Colon (tissue), 2 donors: ENCODE results near the gene HOXA4.

Experiments
- FAIRE-seq: peaks from 2 replicates; lab custom pipeline; 2012; peaks lifted over from hg19 to GRCh38; lab: Jason Lieb, UNC
- donor health status: control.
- donor health status: control.

HOXA4 gene

DNA sequence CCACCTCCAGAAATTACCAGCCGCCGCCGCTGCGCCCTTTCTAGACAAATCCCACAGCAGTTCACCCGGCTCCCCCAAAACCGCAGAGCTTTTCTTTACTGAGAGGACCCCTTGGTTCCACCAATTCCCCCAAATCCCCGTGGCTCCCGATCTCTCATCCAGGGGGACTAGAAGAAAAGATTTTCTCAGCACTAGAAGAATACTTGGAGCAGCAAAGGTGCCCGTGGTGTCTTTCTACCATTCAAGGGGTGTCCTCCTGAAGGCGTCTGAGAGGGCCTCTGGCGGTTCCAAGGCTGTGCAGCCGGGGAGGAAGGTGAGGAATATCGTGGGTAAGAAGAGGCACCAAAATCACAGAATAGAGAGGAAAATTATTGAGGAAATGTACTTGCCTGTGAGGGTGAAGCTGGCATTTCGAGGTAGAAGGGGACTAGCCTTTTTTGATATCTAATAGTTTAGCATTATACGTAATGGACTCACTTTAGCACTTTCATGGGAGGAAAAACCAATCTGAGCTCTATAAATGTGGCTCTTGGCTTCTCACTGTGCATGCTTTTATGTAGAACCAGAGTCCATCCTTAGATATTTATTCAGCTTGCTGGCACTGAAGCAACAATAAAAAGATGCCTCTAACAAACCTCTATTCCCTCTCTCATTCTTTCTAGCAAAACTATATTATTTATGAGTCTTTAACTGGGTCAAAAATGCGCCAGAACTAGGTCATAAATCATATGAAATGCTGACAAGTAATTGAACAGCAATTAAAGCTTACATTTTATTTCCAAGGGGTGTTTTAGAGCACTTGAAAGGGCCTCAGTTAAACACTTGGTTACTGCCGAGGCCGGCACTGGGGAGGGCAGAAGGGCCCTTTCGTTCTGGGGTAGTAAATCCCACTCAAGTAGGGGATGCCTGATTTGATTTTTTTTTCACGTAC, 14.3 kb downstream of the HOXA4 start:
- no peak for FAIRE-seq

DNA sequence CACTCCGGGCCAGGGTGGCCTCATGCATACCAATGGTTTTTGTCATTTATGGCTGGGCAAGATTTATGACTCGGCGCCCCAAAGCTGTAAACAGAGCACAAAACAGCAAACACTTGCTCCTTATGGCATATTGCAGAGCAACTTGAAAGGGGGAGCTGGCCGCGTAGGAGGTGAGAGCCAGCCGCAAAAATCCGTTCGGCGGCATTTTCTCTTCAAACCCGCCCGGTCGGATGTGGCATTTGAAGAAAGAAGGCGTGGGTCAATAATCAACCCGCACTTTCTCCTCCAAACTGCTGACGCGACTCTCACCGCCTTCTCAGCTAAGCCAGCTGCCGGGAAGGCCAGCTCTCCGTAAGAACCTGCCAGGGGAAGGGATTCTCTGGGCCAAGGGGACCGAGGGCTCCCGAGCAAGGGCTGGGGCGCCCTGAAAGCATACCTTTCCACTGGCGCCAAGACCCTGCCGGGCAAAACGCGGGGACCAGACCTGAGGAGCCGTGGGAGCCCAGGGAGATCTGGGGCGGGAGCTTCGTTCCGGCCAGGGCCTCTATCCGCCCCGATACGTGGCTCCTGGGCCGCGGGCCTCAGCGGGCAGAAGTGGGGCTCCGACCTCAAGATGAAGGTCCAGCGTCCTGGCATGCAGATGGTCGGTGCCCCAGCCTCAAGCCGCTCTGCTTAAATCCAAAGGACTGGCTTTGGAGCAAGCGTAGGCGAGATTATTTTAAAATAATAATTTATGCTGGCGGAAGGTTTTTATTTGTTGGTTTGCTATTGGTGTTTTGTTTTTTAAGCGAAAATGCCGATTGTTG, 15.1 kb downstream of the HOXA4 start:
- FAIRE-seq: no peak

DNA sequence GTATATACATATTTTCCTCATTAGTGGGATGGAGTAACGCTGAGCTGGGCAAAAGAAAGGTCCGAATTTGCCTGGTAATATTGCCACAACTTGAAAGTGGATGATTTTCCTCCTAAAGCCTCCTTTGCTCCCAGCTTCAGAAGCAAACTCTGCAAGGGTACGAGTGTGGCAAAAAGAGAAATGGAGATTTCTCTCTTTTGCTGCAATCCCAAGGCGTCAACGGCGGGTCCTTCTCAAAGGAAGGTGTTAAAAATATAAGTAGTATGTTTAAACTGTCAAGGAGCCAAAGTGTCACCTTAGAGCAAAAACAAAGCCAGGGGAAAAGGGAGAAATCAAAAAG, 15.7 kb downstream of the HOXA4 start:
- FAIRE-seq: no peak

DNA sequence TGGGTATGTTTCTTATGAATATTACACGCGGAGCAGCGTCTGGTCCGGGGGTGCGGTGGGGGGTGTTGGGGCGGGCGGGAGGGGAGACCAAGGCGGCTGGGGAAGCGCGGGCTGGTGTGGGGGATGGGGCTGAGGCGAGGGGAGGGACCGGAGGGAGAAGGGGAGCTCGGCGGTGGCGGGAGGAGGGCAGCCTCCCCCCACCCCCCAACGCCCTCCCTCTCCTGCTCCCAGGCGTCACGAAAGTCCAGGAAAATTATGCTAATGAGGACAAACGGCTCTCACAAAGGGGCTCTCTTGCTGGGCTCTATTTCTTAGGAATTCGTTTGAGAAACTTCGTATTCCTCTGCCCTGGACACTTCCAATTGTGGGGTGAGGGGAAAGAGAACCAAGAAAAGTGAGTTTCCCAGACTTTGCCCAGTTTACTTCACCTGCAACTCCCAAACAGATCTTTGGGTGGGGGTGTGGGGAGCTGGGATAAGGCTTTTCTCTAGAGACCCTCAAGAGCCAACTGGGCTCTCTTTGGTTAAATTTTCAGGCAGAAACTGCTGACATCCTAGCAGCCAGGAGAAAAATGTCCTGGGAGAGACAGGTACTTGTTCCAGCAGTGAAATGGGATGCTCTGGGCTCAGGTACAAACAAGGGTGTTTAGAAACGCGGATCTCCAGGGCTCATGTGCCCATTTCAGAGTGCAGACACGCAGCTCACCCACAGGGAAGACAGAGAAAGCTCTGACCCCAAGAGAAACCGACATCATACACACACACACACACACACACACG, 16.4 kb downstream of the HOXA4 start:
- no peak for FAIRE-seq

DNA sequence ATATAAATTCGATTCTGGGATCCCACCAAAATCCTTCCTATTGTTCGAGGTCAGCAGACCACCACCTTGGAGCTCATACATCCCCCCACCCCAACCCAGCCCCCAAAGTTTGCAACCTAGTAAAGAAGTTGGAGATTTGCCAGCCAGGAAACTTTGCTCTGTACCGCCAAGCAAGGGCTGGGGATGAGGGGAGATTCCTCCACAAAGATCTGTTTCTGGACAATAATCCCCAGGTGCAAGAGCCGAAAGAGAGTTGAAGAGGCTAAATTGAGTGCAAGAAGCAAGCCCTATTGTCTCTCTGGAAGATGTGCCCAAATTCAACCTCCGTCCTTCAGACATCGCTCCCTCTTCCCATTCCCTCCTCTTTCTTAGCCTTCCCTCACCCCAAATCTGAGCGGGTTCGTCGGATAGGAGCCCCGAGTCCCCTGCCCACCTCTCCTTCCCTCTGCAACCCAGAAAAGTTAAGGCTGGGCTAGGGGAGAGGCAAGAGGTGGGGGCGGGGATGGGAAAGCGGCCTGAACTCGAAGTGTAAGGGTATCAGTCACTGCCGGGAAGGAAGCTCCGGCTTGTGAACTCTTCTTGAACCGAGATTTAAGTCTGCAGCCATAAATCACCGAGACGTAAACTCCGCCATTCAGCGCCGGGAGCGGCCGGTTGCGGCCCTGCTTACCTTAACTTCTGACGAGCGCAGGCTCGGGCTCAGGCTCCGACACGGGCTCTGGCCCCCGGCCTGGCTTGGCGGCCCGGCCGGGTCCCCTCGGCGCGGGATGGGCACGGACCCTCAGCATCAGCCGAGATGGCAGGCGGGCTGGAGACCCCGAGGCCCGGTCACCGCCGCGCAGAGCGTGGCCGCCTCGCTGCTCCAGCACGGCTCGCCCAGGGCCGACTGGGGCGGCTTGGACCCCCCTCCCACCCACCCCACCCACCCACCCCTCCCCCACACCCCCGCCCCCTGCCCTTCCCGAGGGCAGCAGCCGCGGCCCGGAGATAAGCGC, 17.3 kb downstream of the HOXA4 start:
- FAIRE-seq: no peak

DNA sequence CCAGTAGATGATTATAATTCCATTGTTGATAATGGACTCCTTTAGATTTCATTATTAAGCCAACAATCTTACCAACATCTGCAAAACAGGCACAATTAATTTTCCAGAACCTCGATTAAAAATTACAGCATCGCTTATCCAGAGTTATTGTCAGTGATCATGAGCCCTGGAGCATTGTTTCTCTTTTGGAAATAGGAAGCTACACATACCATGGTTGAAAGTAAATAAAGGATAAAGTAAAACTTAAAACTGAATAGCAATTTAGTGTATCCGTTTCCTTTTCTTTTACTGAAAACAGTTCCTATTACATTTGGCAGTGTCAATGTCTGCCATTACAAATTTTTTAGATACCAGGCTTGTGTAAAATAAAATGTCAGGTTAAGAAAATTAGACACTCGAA, 18.2 kb downstream of the HOXA4 start:
- no peak for FAIRE-seq

DNA sequence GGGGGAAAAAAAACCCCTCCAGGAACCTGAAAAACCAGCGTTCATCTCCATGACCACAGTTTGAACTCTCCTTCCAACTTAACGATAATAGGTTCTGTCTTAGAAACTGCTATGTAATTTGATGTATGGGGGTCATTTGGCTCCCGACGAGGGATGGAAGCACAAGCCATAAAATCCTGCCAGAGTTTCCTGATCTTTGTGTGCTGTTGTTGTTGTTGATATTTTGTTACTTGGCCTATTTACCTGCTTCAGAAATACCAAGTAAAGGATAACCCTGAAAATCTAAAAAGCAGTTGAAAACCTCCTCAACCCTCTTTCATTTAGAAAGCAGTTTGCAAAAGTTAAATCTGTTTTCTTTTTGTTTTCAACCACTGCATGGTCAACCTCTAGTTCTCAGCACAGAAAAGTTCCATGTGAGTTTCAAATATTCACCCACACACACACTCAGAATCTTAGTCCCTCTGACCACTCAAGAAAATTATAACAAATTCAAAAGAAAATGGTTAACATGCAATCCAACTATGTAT, 18.7 kb downstream of the HOXA4 start:
- FAIRE-seq: no peak

DNA sequence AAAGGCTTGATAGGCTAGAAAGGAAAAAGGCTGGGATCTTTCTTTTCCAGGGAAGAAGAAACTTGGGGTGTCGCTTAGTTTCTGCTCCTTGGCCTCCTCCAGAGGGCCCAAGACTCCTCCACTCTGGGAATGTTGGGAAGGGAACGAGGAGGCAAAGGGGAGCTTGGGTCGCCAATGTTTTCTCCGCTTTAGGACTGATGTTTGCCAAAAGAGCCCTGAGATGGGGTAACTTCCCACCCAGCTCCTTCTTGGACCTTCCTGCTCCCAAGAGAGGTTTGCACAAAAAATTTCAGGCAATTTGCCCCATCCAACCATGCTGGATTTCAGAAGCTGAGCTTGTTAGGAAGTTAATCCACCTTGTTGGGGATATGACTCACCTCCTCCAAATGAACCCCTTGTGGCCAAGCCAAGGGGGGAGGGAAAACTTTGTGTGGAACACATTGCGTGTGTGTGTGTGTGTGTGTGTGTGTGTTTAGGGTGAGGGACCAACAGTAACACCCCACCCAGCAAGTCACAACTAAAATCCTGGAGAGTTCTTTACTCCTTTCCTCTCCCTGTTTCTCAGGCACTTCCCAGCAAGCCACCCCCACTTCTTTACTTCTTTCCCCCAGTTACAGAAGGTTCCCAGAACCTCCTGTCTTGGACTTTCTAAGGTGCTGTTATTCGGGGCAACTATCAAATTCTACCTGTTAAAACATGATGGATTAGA, 19.4 kb downstream of the HOXA4 start:
- FAIRE-seq: no peak

DNA sequence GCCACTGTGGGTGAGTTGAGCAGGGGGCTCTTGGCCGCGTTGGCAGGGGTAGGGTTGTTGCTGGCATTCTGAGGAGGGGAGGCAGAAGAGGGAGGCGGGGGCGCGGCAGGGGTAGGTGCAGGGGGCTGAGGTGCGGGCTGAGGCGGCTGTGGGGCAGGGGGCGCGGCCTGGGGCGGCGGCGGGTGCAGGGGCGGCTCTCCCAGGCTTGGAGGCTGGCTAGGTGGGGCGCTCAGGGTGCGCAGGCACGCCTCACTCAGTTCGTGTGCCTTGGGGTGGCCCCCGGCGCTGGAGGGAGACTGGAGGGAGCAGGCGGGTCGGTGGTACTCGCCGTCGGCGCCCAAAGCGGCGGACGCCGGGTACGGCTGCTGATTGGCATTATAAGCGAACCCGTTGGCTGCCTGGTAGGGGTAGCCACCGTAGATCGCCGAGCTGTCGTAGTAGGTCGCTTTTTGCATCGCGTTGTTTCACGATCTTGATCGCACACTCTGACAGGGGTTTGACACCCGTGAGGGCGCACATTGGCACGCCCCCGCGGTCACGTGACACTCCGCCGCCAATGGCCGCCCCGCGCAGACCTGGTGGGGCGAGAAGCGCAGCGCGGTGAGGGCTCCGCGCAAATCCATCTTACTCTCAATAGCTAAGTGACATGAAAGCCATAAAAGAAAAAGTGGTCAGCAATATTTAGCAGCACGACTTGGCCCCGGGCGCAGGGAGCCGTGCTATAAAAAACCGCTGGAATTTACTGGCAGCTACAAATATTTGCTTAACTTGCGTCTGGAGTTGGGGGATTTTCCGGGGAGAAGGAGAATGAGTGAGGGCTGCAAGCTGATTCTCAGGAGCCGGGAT, 20.1 kb downstream of the HOXA4 start:
- FAIRE-seq: no peak

DNA sequence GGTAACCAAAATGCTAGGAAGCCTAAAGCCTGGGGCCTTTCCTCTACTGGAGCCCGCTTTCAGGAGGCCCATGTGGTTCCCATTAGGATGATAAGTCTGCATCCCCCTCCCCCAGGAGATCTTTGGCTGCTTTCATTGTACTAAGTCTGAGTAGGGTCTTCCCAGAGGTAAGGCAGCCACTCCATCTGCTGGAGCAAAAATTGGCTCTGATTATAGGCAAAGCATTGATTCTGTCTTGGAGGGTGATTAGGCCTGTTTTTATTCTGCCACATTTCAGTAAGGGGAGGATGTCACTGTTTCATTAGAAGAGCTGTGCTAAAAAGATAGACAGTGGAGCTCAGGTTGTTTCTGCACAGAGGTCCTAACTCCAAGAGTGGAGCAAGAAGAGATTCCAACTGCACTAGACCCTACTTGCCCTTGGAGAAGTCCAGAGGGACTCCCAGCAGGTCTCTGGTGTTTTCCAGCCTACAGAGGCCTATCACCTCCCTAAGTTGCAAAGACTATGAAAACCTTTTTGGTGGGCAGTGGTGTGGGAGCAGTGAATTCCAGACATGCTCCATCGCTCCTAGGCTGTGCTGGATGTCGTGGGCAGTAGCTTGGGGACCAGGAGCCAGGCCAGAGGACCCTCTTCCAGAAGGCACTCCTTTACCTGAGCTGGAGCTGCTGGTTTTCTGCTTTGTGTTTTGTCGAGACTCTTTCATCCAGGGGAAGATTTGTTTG, 20.9 kb downstream of the HOXA4 start:
- FAIRE-seq: no peak

DNA sequence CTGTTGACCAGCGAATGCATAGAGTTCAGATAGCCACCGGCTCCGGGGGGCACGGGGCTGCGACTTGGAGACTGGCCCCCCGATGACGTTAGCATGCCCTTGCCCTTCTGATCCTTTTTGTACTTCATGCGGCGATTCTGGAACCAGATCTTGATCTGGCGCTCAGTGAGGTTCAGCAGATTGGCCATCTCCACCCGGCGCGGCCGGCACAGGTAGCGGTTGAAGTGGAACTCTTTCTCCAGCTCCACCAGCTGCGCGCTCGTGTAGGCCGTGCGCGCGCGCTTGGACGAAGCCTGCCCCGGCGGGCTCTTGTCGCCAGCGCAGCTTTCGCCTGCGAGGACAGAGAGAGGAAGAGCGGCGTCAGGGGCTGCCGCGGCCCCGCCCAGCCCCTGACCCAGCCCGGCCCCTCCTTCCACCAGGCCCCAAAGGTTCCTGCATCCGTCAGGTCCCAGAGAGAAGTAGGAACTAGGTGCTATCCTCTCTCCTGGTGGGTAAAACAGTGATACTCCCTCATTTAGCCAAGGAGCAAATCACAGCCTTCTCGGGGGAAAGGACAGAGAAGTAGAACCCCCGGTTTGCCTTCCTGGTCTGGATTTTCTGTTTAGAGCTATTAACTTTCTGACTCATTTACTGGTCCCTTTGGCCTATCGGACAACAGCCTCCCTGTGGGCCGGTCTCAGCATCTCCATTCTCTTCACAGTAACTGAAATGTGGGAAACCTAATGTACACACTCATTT, 22.0 kb downstream of the HOXA4 start:
- FAIRE-seq: no peak

DNA sequence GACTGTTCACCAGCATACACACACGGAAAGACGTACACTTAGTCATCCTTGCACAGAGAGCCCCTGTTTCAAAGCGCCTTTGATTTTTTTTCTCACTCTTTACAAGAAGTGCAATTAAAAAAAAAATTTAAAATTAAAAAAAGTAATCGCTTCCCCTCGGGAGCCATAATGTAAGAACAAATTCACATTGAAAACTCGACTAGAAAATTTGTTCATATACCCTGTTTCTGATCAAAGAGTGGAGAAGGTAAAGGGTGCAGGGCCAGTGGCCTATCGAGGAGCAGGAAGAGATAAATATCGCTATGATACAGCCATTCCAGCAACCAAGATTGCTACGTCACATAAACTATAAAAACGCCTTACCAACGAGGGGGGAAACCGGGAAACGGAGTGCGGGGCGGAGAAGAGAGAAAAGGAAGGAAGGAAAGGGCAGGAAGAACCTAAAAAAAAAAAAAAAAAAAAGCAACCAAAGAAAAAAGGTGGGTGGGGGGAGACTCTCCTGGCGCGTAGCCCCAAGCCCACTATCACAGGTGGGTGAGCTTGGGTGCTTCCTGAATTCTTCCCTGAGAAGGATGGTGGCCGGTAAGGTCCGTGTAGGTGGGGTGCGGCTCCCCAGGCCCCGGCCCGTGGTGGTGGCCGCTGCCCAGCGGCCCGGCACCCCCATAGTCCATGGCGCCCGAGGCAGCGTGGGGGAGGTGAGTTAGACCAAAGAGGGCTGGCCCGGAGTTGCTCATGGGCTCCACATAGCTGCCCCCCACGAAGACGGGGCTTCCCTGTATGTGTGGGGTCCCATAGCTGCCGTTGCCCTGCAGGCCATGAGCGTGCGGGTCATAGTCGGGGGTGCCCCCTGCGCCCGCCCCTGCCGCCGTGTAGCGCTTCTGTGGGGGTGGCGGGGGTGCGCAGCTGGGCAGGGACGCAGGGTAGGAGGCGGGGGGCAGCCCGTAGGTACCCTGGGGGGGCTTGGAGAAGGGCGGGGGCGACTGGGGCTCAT, 22.9 kb downstream of the HOXA4 start:
- no peak for FAIRE-seq

DNA sequence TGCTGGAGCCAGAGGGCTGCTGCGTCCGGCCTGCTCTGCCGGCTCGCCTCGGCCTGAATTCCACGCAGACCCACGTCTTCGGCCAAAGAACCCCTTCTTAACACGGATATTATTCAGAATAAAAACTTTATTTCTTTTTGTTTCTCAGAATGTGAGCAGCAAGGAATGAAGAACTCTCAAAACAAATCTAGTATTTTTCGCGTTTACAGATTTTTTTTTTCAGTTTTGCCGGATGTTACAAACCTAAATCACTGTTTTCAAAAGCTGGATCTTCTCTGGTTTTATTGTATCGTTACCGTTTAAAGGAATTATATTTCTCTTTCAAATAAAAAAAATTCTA, 23.7 kb downstream of the HOXA4 start:
- FAIRE-seq: no peak

DNA sequence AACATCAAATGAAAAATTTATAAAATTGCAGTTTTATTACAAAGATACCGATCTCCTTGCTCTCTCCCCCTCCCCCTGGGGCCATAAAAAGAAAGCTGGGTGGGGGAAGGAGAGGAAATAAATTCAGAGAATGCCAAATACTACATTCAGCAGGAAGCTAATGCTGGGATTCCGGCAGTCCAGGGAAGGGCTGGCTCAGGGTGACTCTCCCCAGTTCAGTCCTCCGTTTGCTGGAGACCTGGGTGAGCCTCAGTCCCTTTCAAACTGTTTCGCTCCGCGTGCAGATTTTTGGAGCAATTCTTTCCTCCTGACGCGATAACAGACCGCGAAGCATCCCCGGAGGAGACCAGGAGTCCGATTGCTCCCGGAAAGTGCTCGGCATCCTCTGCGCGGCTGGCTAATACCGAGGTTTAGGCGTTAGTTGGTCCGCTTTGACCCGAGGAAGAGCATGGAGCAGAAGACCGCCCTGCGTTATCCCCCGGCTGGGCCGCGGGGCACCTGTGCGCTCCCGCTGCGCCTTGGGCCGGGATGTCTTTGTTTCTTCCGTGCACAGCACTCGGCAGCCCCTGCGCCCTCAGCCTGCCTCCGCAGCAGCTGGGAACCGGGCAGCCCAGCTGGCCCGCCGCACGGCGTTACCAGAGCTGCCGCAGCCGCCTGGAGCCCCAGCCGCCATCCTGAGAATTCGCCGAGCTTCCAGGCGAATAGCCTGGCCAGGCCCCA, 24.2 kb downstream of the HOXA4 start:
- no peak for FAIRE-seq

DNA sequence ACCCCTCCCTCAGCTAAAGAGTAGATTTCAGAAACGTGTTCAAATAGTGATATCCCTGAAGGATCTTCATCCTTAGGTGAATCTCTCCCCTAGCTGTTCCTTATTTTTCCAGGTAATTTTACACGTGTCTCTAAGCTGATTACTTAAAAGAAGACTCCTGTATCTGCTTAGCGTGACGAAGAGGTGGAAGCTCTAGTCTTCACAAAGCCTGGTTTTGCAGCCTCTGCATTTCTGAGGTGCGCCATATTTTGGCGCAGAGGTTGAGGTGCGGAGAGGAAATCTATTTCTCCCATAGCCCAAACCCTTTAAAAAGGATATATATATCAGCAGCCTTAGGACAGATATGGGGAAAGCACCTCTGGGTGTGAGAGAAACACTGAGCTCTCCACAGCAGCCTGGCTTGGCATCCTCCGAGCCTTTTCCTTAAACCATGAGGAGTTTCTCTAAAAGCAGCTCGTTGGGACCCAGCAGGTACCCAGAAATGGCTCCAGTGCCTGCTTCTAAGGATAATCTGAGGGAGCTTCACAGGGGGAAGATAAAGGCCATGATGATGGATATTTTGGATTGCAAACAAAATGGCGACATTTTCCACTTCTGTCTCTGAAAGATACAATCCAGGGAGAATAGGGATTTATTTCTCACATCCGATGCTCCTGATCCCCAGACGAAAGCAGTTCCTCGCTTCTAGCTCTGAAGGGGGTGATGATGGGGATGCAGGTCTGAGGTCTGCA, 25.1 kb downstream of the HOXA4 start:
- no peak for FAIRE-seq
